DND-41 (cell line): ENCODE results near the gene CDC45.

ENCODE experiments used
- CTCF ChIP-seq: IDR thresholded peaks from 2 replicates; pipeline ENCODE4 v1.5.1; 2012; ENCODE audit warnings: borderline replicate concordance, low read length, moderate library complexity, mild to moderate bottlenecking; ENCODE audit not compliant: poor library complexity, severe bottlenecking; ENCODE audit errors: extremely low read depth
- EZH2 ChIP-seq: IDR thresholded peaks from 3 replicates; pipeline ENCODE4 v1.6.1; 2012; ENCODE audit warnings: borderline replicate concordance, low read depth, mild to moderate bottlenecking, moderate library complexity, low read length, inconsistent platforms; ENCODE audit not compliant: severe bottlenecking

- no peak for TF ChIP-seq EZH2
- no peak for TF ChIP-seq CTCF
Observed at GRCh38 chr22:19494001-19494560, 14.4 kb downstream of the CDC45 start.
